ENCODE data around the gene PEX1.
"Not testable (repeated sequence)": the region's sequence is repeated elsewhere in the genome, so short reads cannot be mapped to it uniquely, and the experiment has no call there.

PEX1 gene

GRCh38 chr7:92528188-92528957, at the start of gene PEX1, which contains the start of gene RBM48:
Gene PEX1 (minus strand): TSS chr7:92528520. CDS start chr7:92528435, 85 bp downstream.
Gene RBM48 (plus strand): TSS chr7:92528795. CDS start chr7:92528814, 19 bp downstream.
- DNase-seq (ENCODE audit: low read depth, low spot score), result peak; percentile 99

- DNase-seq (ENCODE audit: low read depth, low spot score), result no peak
Observed at GRCh38 chr7:92576296-92576695, 48.0 kb upstream of the PEX1 start.

GRCh38 chr7:92569137-92569536, 40.8 kb upstream of the PEX1 start:
- DNase-seq (ENCODE audit: low read depth, low spot score), result no peak

GRCh38 chr7:92567460-92567859, 39.1 kb upstream of the PEX1 start:
- DNase-seq (ENCODE audit: low read depth, low spot score), result no peak

- no peak for DNase-seq (ENCODE audit: low read depth, low spot score)
Observed at GRCh38 chr7:92563345-92563744, 35.0 kb upstream of the PEX1 start.

GRCh38 chr7:92560602-92561001, 32.3 kb upstream of the PEX1 start:
- no peak for DNase-seq (ENCODE audit: low read depth, low spot score)

GRCh38 chr7:92557808-92558362, 29.6 kb upstream of the PEX1 start:
- no peak for DNase-seq (ENCODE audit: low read depth, low spot score)

GRCh38 chr7:92557249-92557648, 28.9 kb upstream of the PEX1 start:
- no peak for DNase-seq (ENCODE audit: low read depth, low spot score)

- DNase-seq (ENCODE audit: low read depth, low spot score), result no peak
Observed at GRCh38 chr7:92550194-92550593, 21.9 kb upstream of the PEX1 start.

GRCh38 chr7:92547579-92547978, 19.3 kb upstream of the PEX1 start:
- DNase-seq (ENCODE audit: low read depth, low spot score), result no peak

- no peak for DNase-seq (ENCODE audit: low read depth, low spot score)
Observed at GRCh38 chr7:92546856-92547497, 18.7 kb upstream of the PEX1 start.

GRCh38 chr7:92545116-92545515, 16.8 kb upstream of the PEX1 start:
- DNase-seq (ENCODE audit: low read depth, low spot score), result not testable (repeated sequence)

- DNase-seq (ENCODE audit: low read depth, low spot score), result not testable (repeated sequence)
Observed at GRCh38 chr7:92543542-92543941, 15.2 kb upstream of the PEX1 start.

- no peak for DNase-seq (ENCODE audit: low read depth, low spot score)
Observed at GRCh38 chr7:92534572-92534971, 6.3 kb upstream of the PEX1 start.

- DNase-seq (ENCODE audit: low read depth, low spot score), result no peak
Observed at GRCh38 chr7:92528958-92529264, 591 bp upstream of the PEX1 start.

GRCh38 chr7:92527300-92528187, 776 bp downstream of the PEX1 start:
- no peak for DNase-seq (ENCODE audit: low read depth, low spot score)

- DNase-seq (ENCODE audit: low read depth, low spot score), result no peak
Observed at GRCh38 chr7:92523110-92523509, 5.2 kb downstream of the PEX1 start.

- DNase-seq (ENCODE audit: low read depth, low spot score), result no peak
Observed at GRCh38 chr7:92520024-92520423, 8.3 kb downstream of the PEX1 start.

GRCh38 chr7:92517631-92518030, 10.7 kb downstream of the PEX1 start:
- DNase-seq (ENCODE audit: low read depth, low spot score), result no peak

- no peak for DNase-seq (ENCODE audit: low read depth, low spot score)
Observed at GRCh38 chr7:92513167-92513902, 15.0 kb downstream of the PEX1 start.

GRCh38 chr7:92508946-92509345, 19.4 kb downstream of the PEX1 start:
- no peak for DNase-seq (ENCODE audit: low read depth, low spot score)

Measured in smooth muscle cell of the brain vasculature (primary cell).